CD4-positive, alpha-beta memory T cell (primary cell): ENCODE data around the gene KCTD19. TPM values are rescaled to one million over a fixed set of nuclear protein-coding genes. Genes with fewer than 3 reads are reported as not detected.

Experiments
- CTCF ChIA-PET: fragments of 350-600 bp; sonication (Branson Sonifier 250); formaldehyde crosslinking; loops from one replicate; lab custom pipeline; 2021; ENCODE audit warnings: inconsistent platforms; ENCODE audit not compliant: partially characterized antibody; lab: Charles Lee
- POLR2A ChIA-PET: fragments of 350-600 bp; sonication (Branson Sonifier 250); formaldehyde crosslinking; loops from one replicate; lab custom pipeline; 2021; ENCODE audit not compliant: partially characterized antibody; lab: Charles Lee
- DNase-seq, 5 donors: peaks; one replicate each; pipeline versions ENCODE4 v3.0.0 to v3.0.0-alpha.2; 2020 to 2022; ENCODE audit warnings: mixed read lengths in 1 of 5
- H3K27ac ChIP-seq: one replicate; pipeline ENCODE4 v1.7.0; 2013; ENCODE audit warnings: low read depth, low read length
- H3K27me3 ChIP-seq: 2 replicates; pipeline ENCODE4 v1.7.0; 2013; ENCODE audit warnings: mild to moderate bottlenecking, low read length, moderate library complexity; ENCODE audit not compliant: insufficient read depth
- H3K36me3 ChIP-seq: 2 replicates; pipeline ENCODE4 v1.7.0; 2013; ENCODE audit warnings: mild to moderate bottlenecking, low read length, moderate library complexity; ENCODE audit not compliant: insufficient read depth
- H3K4me1 ChIP-seq: 2 replicates; pipeline ENCODE4 v1.7.0; 2013; ENCODE audit warnings: mild to moderate bottlenecking, low read length, moderate library complexity; ENCODE audit not compliant: insufficient read depth
- H3K4me3 ChIP-seq, 2 donors: one replicate each; pipeline ENCODE4 v1.7.0; 2013; ENCODE audit warnings: low read length in 2 of 2, mild to moderate bottlenecking in 1 of 2
- H3K9me3 ChIP-seq, 2 donors: one replicate each; pipeline ENCODE4 v1.7.0; 2013; ENCODE audit warnings: low read length in 2 of 2, control low read depth in 1 of 2; ENCODE audit not compliant: control insufficient read depth in 1 of 2
- H3K27ac Mint-ChIP-seq, 7 donors: one replicate each; pipeline ENCODE4 v1.8.0; 2020 to 2021; ENCODE audit warnings: mixed read lengths in 7 of 7, mild to moderate bottlenecking in 6 of 7, inconsistent platforms in 3 of 7, moderate library complexity in 3 of 7
- H3K27me3 Mint-ChIP-seq, 2 donors: one replicate each; pipeline ENCODE4 v1.8.0; 2020 to 2021; ENCODE audit warnings: mixed read lengths in 2 of 2
- H3K36me3 Mint-ChIP-seq, 2 donors: one replicate each; pipeline ENCODE4 v1.8.0; 2020 to 2021; ENCODE audit warnings: mixed read lengths in 2 of 2, inconsistent platforms in 1 of 2, mild to moderate bottlenecking in 1 of 2
- H3K4me1 Mint-ChIP-seq, 4 donors: one replicate each; pipeline ENCODE4 v1.8.0; 2020 to 2021; ENCODE audit warnings: mixed read lengths in 4 of 4, mild to moderate bottlenecking in 1 of 4
- H3K4me3 Mint-ChIP-seq, 8 donors: one replicate each; pipeline ENCODE4 v1.8.0; 2020 to 2021; ENCODE audit warnings: mixed read lengths in 8 of 8, mild to moderate bottlenecking in 7 of 8, moderate library complexity in 6 of 8, inconsistent platforms in 3 of 8
- H3K9me3 Mint-ChIP-seq, 8 donors: one replicate each; pipeline ENCODE4 v1.8.0; 2020 to 2021; ENCODE audit warnings: mixed read lengths in 8 of 8, mild to moderate bottlenecking in 5 of 8, inconsistent platforms in 3 of 8, moderate library complexity in 1 of 8
- intact Hi-C: fragments of 100-400 bp; cut with micrococcal nuclease; formaldehyde crosslinking; loops from one replicate; pipeline ENCODE4 v1.15.1; 2023
- polyA plus RNA-seq, 2 donors: library from polyadenylated mRNA; unstranded; fragments of 300-500 nt; fragmentation: Illumina TruSeq; gene quantifications; one replicate each; pipeline ENCODE4 v1.2.3, GENCODE V29; 2021
- total RNA-seq, 2 experiments: library from RNA; stranded (reverse); gene quantifications; one replicate each; pipeline ENCODE4 v1.2.3, GENCODE V29; 2021

KCTD19 gene
- total and polyA plus RNA-seq, 4 experiments from 2014 or later: 0.10 TPM; not detected in 3

- Mint-ChIP-seq H3K27ac (peak overlapping the region in 1 of 7 donors; percentile 36), H3K4me3 (no peak overlapping the region), H3K4me1 (no peaks in the 10 kb centered on the region), H3K27me3 (peaks cover 3 to 5% of the 10 kb centered on the region in 2 donors), H3K9me3 (no peaks in the 10 kb centered on the region), H3K36me3 (no peaks in the 10 kb centered on the region)
- ChIA-PET CTCF (no interaction called here), POLR2A (no interaction called here)
- DNase-seq: no peak
- Histone ChIP-seq H3K4me1 (no peaks in the 10 kb centered on the region), H3K27ac (no peak overlapping the region), H3K27me3 (no peaks in the 10 kb centered on the region), H3K9me3 (no peaks in the 10 kb centered on the region), H3K4me3 (no peak overlapping the region), H3K36me3 (no peaks in the 10 kb centered on the region)
- intact Hi-C loops: no loop called here
Measured at GRCh38 chr16:67304020-67304419, 22.5 kb downstream of the KCTD19 start.

- no peaks in the 10 kb centered on the region for H3K36me3 Mint-ChIP-seq
- intact Hi-C loops: no loop called here
- no peak overlapping the region for H3K27ac Mint-ChIP-seq
- H3K4me3 Mint-ChIP-seq: no peak overlapping the region
- Histone ChIP-seq H3K9me3 (no peaks in the 10 kb centered on the region), H3K27ac (no peak overlapping the region), H3K4me3 (no peak overlapping the region), H3K27me3 (no peaks in the 10 kb centered on the region), H3K4me1 (no peaks in the 10 kb centered on the region), H3K36me3 (no peaks in the 10 kb centered on the region)
- no peaks in the 10 kb centered on the region for H3K4me1 Mint-ChIP-seq
- CTCF ChIA-PET: no interaction called here
- POLR2A ChIA-PET: no interaction called here
- H3K9me3 Mint-ChIP-seq: no peaks in the 10 kb centered on the region
- no peak for DNase-seq
- H3K27me3 Mint-ChIP-seq: peaks cover 3 to 5% of the 10 kb centered on the region in 2 donors
Measured at GRCh38 chr16:67302970-67303369, 23.6 kb downstream of the KCTD19 start.

GRCh38 chr16:67302076-67302475, 24.5 kb downstream of the KCTD19 start:
- no peaks in the 10 kb centered on the region for H3K36me3 Mint-ChIP-seq
- H3K27ac Mint-ChIP-seq: peak overlapping the region in 1 of 7 donors; percentile 38
- intact Hi-C loops: no loop called here
- no peak overlapping the region for H3K4me3 Mint-ChIP-seq
- H3K4me1 Mint-ChIP-seq: no peaks in the 10 kb centered on the region
- no peaks in the 10 kb centered on the region for H3K27me3 ChIP-seq
- DNase-seq: no peak
- no peaks in the 10 kb centered on the region for H3K9me3 ChIP-seq
- no peaks in the 10 kb centered on the region for H3K36me3 ChIP-seq
- H3K4me3 ChIP-seq: no peak overlapping the region
- H3K27me3 Mint-ChIP-seq: peaks cover 5% of the 10 kb centered on the region in 2 donors
- ChIA-PET POLR2A (no interaction called here), CTCF (no interaction called here)
- no peaks in the 10 kb centered on the region for H3K9me3 Mint-ChIP-seq
- H3K4me1 ChIP-seq: no peaks in the 10 kb centered on the region
- H3K27ac ChIP-seq: no peak overlapping the region

- no peak overlapping the region for H3K4me3 Mint-ChIP-seq
- intact Hi-C loops: no loop called here
- Histone ChIP-seq H3K9me3 (no peaks in the 10 kb centered on the region), H3K4me3 (no peak overlapping the region), H3K27me3 (no peaks in the 10 kb centered on the region), H3K27ac (no peak overlapping the region), H3K36me3 (no peaks in the 10 kb centered on the region), H3K4me1 (no peaks in the 10 kb centered on the region)
- no peak overlapping the region for H3K27ac Mint-ChIP-seq
- H3K27me3 Mint-ChIP-seq: peaks cover 3 to 5% of the 10 kb centered on the region in 2 donors
- DNase-seq: no peak
- ChIA-PET CTCF (no interaction called here), POLR2A (no interaction called here)
- H3K9me3 Mint-ChIP-seq: no peaks in the 10 kb centered on the region
- H3K36me3 Mint-ChIP-seq: no peaks in the 10 kb centered on the region
- no peaks in the 10 kb centered on the region for H3K4me1 Mint-ChIP-seq
Measured at GRCh38 chr16:67301080-67301782, 25.3 kb downstream of the KCTD19 start.

GRCh38 chr16:67299269-67299668, 27.3 kb downstream of the KCTD19 start:
- ChIA-PET CTCF (no interaction called here), POLR2A (no interaction called here)
- no peaks in the 10 kb centered on the region for H3K4me1 ChIP-seq
- Mint-ChIP-seq H3K9me3 (no peaks in the 10 kb centered on the region), H3K4me3 (no peak overlapping the region), H3K4me1 (no peaks in the 10 kb centered on the region), H3K27ac (no peak overlapping the region), H3K27me3 (peaks cover 3 to 5% of the 10 kb centered on the region in 2 donors), H3K36me3 (no peaks in the 10 kb centered on the region)
- H3K27ac ChIP-seq: no peak overlapping the region
- no peaks in the 10 kb centered on the region for H3K36me3 ChIP-seq
- intact Hi-C loops: no loop called here
- H3K4me3 ChIP-seq: no peak overlapping the region
- H3K9me3 ChIP-seq: no peaks in the 10 kb centered on the region
- H3K27me3 ChIP-seq: no peaks in the 10 kb centered on the region
- DNase-seq: no peak

GRCh38 chr16:67298277-67298676, 28.3 kb downstream of the KCTD19 start:
- H3K27me3 ChIP-seq: no peaks in the 10 kb centered on the region
- ChIA-PET CTCF (interaction anchor here (1.3 kb wide), 1 partner anchor 20 kb away, joined by 3 read pairs; no protein-coding TSS in a partner anchor), POLR2A (interaction anchor here (1.2 kb wide), 1 partner anchor 18 kb away, joined by 5 read pairs; no protein-coding TSS in a partner anchor)
- Mint-ChIP-seq H3K4me3 (no peak overlapping the region), H3K36me3 (no peaks in the 10 kb centered on the region), H3K9me3 (no peaks in the 10 kb centered on the region), H3K27me3 (peaks cover 0 to 5% of the 10 kb centered on the region in 2 donors), H3K4me1 (no peaks in the 10 kb centered on the region), H3K27ac (no peak overlapping the region)
- intact Hi-C loops: no loop called here
- no peaks in the 10 kb centered on the region for H3K4me1 ChIP-seq
- H3K27ac ChIP-seq: no peak overlapping the region
- DNase-seq: no peak
- no peaks in the 10 kb centered on the region for H3K9me3 ChIP-seq
- H3K36me3 ChIP-seq: no peaks in the 10 kb centered on the region
- H3K4me3 ChIP-seq: no peak overlapping the region

GRCh38 chr16:67296420-67296819, 30.1 kb downstream of the KCTD19 start:
- H3K27ac Mint-ChIP-seq: peak overlapping the region in 1 of 7 donors; percentile 5
- no peaks in the 10 kb centered on the region for H3K27me3 ChIP-seq

More at GRCh38 chr16:67296420-67296819, 30.1 kb downstream of the KCTD19 start:
- no peaks in the 10 kb centered on the region for H3K36me3 ChIP-seq
- DNase-seq: no peak
- H3K4me1 ChIP-seq: no peaks in the 10 kb centered on the region
- no peaks in the 10 kb centered on the region for H3K9me3 ChIP-seq
- POLR2A ChIA-PET: no interaction called here
- Mint-ChIP-seq H3K9me3 (no peaks in the 10 kb centered on the region), H3K4me1 (no peaks in the 10 kb centered on the region), H3K4me3 (no peak overlapping the region), H3K36me3 (no peaks in the 10 kb centered on the region), H3K27me3 (peaks cover 0 to 5% of the 10 kb centered on the region in 2 donors)
- CTCF ChIA-PET: interaction anchor here (0.6 to 1.1 kb wide), 2 partner anchors 11 to 19 kb away, joined by 3 to 5 read pairs; no protein-coding TSS in a partner anchor
- H3K4me3 ChIP-seq: no peak overlapping the region
- intact Hi-C loops: no loop called here
- H3K27ac ChIP-seq: no peak overlapping the region
